Measurements from ENCODE around the gene AQP9.

DNA sequence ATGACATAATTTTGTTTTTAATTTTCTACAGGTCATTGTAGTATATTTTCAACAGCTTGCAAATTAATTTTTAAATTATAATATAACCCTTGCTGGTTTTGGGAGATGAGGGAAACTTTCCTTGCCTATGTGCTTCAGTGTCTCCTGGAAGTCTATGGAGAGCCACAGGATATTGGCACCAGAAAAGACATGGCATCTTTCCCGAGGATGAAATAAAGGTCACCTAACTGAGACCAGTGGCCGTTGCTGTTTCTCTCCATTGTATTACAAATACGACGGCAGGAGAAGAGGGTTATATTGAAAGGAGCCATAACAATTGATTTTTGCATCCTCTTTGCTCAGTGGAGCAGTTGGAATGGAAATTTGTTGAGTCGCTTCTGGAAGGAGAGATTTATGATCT lies 19.9 kb upstream of the AQP9 start:
- TF ChIP-seq, protein P1, sequence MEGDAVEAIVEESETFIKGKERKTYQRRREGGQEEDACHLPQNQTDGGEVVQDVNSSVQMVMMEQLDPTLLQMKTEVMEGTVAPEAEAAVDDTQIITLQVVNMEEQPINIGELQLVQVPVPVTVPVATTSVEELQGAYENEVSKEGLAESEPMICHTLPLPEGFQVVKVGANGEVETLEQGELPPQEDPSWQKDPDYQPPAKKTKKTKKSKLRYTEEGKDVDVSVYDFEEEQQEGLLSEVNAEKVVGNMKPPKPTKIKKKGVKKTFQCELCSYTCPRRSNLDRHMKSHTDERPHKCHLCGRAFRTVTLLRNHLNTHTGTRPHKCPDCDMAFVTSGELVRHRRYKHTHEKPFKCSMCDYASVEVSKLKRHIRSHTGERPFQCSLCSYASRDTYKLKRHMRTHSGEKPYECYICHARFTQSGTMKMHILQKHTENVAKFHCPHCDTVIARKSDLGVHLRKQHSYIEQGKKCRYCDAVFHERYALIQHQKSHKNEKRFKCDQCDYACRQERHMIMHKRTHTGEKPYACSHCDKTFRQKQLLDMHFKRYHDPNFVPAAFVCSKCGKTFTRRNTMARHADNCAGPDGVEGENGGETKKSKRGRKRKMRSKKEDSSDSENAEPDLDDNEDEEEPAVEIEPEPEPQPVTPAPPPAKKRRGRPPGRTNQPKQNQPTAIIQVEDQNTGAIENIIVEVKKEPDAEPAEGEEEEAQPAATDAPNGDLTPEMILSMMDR (IDR thresholded peaks at IDR 0.05): no peak
- TF ChIP-seq EP300 (IDR thresholded peaks at IDR 0.05): no peak

Data from esophagus muscularis mucosa (tissue), 3 donors.